GM19452 (cell line): ENCODE measurements around the gene TK2.

Experiments
- ATAC-seq: cut with Tn5 transposase; IDR thresholded peaks from one replicate; pipeline ENCODE4 v1.9.1; 2021; ENCODE audit not compliant: unreplicated experiment

Gene TK2

DNA sequence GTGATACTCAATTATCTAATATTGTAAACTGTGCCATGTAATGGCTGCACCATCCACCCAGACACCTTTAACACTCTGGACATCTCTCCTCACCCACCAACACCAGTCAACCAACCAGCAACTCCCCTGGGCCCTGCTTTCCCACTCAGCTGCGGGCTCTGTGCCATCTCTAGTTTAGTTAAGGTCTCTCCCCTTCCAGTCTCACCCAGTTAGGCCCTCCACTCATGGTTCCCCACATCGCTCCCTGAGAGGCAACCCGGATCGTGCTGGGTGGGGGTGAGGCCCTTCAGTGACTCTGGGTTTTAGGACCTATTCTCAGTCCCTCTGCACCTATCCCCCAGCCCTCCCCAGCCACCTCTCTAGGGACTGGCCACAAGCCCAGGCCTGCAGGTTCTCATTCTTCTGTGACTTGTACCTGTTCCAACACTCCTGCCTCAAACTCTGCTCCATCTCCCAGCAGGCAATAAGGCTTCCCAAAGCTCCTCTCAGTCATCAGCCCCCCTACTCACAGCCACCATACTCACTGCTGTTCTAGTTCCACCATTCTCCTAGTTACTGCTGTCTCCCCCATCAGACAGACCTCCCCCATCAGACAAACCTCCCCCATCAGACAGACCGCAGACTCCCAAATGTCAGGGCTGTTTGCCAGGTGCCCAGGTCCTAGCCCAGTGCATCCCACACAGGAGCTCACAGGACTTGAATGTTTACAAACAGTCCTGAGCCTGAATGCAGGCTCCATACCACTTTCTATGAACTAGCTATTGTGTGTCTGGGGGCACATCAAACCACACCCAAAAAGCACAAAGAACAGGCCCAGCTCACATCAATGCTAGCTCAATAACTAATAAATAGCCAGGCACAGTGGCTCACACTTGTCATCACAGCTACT is 2.6 kb downstream of the TK2 start:
- ATAC-seq: no peak

DNA sequence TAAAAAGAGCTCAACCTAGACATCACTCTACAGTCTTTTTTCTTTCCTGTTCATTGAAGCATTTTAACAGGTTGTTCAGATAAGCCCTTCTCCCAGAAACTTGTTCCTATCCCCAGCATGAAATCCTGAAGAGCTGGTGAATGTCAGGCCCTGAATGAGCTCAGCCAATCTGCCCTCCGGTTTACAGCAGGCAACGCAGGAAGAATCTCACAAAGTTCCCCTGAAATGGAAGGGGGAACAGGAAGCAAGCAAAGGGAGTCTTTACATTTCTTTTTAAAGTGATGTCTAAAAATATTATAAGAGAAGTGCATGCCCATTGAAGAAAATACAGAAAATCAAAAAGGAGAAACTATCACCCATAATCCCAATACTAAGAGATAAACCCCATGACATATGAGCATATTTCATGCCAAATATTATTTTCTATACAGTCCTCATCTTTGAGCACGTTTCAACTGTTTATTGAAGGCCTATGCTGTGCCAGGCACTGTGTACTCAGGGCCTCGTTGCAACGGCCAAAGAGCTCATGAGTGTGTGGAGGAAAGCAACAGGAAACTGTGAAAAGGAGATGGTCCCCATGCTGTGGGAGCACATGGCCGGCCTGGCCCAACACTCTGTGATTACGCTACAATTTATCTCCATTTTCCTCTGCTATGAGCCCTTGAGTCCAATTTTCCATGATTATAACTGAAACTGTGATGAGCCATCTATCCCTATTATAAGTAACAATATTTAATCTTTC is 5.7 kb downstream of the TK2 start:
- no peak for ATAC-seq

DNA sequence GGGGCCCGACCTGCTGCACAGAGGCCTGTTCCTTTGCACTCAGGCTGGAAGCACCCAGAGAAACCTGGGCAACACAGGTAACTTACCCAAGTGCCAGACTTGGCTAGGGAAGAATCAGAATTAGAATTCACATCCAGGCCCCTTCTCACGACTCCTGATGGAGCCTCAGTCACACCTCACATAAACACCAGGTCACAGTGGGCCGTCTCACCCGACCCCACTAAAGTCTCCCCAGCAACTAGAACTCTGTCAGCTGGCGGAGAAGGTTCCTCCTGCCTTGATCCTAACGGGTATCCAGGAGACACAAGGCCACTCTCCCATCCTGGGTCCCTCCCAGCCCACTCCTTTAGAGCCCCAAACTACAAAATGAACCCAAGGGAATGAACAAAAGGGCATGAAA is 6.4 kb downstream of the TK2 start:
- no peak for ATAC-seq

DNA sequence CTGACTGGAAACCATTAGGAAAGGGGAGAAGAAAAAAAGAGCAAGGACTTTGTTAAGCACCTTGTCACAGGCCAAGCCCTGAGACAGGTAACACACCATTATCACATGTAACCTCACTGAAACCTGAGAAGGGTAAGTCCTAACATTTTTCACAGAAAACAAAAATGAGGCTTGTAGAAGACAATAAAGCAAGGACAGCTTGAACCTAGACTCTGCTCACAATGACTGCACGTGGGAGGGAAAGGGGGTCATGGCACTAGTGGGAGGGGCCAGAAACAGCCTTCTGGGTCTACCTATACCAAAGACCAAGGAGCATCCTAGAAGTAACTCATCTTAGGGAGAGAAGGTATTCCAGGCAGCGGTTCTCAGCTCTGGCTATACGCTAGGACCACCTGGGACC is 7.5 kb downstream of the TK2 start:
- no peak for ATAC-seq

DNA sequence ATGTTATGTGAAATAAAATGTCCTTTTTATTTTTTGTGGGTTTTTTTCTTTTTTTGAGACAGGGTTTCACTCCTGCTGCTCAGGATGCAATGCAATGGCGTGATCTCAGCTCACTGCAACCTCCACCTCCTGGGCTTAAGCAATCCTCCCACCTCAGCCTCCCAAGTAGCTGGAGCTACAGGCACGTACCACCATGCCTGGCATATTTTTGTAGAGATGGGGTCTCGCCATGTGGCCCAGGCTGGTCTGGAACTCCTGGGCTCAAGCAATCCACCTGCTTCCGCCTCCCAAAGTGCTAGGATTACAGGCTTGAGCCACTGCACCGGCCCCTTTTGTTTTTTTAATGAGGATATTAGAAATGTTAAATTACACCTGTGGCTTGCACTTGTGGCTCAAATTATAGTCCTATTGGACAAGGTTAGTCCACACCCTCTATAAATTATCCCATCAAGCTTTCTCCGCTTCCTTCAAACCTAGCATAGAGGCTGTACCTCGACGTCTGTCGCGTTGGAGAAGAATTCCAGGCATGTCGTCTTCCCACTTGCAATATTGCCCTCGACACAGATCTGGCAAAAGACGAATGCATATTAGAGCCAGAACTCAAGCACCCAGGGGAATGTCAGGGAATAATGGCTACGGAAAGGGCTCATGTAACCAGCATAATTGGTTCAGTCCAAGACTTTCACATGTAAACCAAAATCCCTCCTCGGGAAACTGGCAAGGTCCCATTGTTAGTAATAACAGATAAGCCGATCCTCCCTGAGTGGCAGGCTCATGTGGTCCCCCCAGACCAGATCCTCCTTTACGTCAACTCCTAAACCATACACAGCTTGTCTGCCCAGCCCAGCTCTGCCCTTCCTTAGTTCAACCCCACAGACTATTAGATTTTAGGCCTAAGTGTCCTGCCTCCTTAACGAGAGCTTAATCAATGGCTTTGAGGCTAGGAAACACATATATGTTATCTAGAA is 8.2 kb downstream of the TK2 start:
- no peak for ATAC-seq

DNA sequence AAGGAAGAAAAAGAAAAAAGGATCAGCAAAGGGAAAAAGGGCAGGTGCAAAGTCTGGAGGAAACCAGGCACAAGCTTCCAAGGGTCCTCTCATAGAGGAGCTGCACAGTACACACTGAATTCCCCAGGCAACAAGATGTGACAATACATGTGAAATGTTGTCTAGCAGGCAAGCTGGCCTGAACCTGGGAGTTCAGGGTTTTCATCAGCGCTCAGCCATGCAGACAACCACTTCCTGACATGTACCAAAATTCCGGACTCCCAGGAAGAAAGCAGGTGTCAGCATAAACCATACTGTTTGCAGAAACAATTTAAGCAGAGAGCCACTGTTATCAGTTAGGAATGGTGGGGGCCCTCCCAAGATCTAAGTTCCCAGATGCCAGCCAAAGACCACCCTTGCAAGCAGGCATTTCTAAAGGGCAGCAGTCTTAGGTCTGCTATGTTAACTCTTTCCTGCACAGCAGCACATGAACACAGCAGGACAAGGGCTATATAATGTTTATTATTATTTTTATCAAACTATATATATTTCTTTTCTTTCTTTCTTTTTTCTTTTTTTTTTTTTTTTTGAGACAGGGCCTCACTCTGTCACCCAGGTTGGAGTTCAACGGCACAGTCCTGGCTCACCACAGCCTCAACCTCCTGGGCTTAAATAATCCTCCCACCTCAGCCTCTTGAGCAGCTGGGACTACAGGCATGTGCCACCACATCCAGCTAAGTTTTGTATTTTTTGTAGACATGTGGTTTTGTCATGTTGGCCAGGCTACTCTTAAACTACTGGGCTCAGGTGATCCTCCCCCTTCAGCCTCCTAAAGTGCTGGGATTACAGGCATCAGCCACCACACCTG is 10.1 kb downstream of the TK2 start:
- ATAC-seq: peak; percentile 70

DNA sequence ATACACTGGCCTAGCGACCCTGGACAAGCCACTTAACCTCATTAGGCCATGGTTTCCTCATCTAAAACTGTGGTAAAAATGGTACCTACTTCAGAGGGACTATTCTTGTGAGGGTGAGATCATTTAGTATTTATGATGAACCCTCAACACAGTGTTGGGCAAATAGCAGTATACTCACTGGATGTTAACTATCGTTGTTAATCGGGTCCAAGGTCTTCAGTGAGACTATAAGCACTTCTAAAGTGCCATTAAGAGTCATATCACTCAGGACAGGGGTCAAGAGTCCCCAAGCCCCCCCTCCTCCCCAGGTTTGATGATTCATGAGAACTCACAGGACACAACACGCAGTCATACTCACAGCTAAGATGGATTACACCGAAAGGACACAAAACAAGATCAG is 11.0 kb downstream of the TK2 start:
- ATAC-seq: no peak

DNA sequence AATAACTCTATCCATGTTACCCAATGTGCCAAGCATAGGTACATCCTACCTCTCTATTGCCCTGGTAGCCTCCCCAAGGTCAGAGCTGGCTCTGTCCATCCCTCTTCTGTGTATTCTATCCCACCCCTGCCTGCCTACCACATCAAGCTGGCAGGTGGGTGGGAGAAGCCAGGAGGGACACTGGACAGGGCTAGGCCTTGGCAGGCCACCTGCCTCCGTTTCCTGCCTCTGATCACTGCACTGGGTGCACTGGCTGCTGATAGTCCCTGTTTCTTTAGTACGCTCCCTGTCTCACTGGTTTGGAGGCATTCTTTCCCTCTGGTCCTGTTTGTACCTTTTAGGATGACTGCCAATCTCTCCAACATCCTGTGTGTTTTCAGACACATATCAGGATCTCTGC is 12.7 kb downstream of the TK2 start:
- ATAC-seq: no peak

DNA sequence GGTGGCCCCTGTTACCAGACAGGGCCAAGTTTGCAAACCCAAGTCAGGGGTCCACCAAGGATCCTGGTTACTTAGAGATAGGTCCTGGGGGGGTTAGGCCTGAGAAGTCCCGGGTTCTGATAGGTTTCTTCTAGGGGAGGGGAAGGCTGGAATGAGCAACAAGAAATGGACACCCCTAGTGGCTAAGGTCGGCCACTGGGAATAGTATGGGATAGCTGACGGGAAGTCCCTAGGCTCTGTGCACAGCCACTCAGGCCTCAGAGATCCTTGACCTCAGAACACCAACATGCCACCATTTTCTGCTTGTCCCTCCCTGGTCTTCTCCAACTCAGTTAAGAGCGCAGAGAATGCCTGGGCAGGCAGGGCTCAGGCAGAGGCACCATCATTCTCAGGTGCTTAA is 13.4 kb downstream of the TK2 start:
- no peak for ATAC-seq

DNA sequence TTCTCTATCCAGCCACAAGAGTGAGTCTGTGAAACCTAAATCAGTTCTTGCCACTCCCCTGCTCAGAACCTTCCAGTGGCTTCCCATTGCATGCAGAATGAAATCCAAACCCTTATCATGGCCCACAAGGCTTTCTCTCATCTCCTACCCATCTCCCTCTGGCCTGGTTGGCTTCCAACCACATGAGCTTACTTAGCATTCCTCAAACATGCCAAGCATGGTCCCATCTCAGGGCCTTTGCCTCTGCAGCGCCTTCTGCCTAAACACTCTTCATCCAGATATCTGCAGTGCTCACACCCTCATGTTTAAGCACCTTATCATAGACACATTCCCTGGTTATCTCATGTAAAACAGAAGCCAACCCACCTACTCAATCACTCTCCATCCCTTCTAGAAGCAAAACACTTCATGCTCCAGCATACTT is 15.5 kb downstream of the TK2 start:
- ATAC-seq: no peak

DNA sequence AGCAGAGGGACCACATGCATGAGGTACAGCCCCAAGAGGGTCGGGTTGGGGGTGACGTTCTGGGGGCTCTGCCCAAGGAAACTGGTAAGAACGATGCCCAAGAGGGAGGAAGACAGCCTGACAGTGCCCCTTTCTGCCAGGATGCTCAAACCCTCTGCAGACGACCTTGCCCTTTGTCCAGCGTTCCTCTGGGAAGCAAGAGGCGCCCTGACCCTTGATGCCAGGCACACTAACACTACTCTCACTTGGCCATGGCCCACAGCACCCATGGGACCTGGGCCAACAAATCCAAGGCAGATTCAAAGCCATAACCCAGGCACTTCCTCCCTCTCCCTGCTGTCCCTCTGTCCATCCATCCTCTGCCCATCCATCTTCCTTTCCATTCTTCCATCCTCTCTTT is 20.4 kb downstream of the TK2 start:
- ATAC-seq: no peak

DNA sequence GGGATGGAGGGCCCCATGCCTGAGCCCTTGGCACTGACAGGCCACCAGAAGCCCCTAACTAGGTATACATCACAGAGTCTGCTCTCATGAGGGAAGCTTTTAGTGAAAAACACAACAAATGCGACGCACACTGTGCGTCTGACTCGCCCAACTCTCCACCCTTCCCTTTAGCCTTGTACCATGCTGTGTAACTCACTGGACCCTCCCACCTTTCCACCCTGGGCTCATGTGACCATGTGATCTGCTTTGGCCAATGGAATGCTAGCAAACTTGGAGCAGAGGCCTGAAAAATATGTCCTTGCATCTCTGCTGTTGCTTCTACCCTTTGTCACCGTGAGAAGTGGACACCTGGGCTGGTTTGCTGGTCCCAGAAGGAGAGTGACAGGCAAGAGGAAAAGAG is 21.6 kb downstream of the TK2 start:
- no peak for ATAC-seq

DNA sequence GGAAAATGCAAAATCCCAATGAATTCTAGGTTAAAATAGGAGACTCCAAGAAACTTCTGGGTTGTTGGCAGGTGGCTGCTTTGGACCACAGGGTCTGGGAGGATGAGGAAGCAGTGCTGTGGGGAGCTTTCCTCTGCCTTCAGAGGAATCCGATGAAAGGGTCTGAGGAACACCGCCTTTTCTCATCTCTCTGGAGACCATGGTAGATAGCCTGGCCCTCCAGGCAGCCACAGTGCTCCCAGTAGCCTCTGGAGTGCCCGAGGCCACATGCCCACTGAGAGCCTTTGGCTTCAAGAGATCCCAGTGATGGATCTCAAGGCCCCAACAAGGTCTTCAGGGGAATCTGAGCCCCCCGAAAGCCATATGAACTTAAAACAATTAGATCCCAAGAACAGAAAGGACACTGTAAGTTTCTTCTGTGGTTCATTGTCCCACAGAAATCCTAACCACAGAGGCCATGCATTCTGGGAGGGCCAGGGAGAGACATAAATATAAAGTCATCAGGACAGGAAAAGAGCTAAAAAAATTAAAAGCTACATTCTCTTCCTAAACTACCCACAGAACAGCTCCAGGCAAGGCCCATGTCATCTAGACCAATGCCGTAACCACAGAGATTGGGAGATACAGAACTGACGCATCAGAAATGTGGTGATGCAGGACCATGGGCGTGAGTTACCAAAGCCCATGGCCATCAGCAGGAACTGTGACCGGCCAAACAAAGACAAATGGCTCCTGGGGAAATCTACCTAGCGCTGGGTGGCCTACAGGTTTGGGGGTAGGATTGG is 24.3 kb downstream of the TK2 start:
- ATAC-seq: no peak

DNA sequence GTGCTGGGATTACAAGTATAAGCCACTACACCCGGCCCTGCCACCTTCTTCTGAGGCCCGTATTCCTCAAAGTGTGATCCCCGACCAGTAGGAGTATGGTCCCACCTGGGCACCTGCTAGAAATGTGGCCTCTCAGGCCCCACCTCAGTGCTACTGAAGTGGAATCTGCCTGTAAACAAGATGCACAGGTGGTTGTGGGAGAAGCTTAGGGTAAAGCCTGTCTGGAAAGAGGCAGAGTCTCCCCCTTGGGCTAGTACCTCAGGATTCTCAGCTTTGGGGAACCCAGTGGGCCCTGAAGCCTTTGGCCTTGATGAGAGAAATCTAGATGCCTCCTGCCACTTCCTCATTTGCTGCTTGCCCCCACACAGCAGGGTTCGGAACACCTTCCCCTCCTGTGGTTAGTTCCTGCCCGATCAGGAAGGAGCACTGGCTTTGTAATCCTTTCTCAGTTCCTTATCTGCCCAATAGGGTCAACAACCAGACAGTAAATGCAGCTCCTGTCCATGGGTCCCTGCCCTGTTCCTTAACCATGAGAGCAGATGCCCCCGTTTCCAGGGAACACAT is 25.2 kb downstream of the TK2 start:
- ATAC-seq: peak; percentile 69

DNA sequence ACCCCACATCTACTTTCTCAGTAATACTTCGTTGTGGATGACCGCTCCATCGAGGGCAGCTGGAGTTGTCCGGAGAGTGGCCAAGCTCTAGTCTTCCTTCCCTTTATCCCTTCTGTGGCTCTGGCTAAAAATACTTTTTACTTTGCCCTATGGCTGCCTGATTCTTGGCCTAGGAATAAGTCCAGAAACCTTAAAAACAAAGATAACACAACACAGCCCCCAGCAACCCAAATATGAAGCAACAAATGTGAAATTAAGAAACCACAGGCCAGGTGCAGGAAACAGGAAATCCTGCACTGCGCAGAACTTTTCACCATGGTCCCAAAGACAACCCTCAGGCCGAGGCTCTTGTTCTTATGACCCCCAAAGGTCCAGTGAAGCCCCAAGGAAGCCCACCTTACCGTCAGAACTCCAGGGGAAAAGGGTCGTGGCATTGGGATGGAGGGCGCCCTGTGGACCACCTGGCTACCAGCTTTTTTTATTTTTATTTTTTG is 26.0 kb downstream of the TK2 start:
- ATAC-seq: peak; percentile 42

DNA sequence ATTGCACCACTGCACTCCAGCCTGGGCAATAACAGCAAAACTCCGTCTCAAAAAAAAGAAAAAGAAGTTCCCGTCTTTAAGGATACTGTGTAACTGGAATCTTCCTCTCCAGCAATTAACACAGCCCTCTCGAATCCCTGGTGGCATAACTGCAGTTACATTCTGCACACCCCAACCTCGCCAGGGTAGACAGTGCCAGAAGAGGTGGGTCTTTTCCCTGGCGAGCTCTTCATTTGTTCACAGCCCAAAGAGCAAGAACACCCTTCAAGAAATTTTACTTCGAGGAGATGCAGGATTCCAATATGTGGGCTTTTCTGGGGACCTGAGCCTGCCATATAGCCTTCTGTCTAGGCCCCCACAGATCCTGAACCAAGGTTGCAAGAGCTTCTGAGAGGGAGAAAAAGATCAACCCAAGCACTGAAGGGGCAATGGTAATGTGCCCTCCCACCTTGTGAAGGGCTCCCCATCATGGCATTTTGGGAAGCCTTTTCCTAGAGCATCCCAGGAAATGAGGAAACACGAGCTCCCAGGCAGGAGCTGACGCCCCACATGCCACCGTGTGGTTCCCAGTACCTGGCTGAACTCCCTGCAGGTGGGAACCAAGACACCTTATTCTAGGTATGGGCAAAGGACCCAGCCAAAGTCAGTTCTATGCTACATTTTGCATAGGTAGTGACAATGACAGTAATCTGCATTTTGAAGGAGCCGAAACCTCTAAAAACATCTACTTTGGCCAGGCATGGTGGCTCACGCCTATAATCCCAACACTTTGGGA is 26.9 kb downstream of the TK2 start:
- no peak for ATAC-seq

DNA sequence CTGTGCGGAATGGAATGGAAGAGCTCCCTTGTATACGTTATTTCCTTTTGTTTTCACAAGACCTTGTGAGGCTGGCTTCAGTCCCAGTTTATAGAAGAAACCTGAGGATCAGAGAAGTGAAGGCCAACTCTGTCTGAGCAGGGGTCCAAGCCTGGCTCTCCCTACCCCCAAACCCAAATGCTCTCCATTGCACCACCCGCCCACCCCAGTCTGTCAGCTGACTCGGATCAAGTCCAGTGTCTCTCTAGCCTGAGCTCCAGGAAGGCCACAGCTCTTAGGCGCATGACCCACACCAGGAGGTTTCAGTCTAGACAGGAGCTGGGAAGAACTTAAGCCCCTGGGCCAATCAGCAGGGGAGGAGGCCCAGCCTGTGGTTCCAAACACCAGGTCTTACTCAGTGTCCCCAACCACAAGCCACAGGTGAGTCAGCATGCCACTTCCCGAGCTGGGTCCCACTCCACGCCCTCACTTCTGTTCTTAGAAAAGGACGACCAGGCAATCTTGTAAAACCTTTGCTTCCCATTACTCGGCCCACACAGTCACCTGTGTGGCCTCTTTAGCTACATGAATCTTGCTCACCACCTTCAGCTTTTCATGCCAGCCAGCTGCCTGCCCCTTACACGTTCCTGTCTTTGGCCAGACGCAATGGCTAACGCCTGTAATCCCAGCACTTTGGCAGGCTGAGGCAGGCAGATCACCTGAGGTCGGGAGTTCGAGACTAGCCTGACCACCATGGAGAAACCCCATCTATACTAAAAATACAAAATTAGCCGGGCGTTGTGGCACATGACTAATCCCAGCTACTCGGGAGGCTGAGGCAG is 27.8 kb downstream of the TK2 start:
- peak; percentile 60 for ATAC-seq
